HG02642 (cell line): ENCODE measurements around the gene CDX1.
"Not testable (repeated sequence)": the region's sequence is repeated elsewhere in the genome, so short reads cannot be mapped to it uniquely, and the experiment has no call there.

Experiments
- ATAC-seq: cut with Tn5 transposase; IDR thresholded peaks from one replicate; pipeline ENCODE4 v1.9.1; 2021; ENCODE audit warnings: mild to moderate bottlenecking; ENCODE audit not compliant: unreplicated experiment, poor library complexity

CDX1 gene

DNA sequence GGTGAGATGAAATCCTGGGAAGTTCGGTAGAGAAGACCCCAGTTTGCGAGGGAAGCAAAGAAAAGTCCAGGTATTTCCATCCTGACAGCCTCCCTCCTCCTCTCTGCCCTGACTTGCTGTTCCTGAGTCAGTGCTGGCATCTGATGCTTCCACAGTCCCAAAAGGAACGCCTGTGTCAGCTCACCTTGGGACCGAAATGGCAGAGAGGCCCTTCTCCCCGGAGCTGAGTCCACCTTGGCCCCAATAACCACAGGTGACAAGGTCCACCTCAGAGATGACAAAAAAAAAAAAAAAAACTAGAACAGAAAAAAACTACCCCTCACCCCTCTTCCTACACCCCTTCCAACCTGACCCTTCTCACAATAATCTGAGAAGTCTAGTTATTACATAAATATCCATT is 54.9 kb downstream of the CDX1 start:
- ATAC-seq, result no peak

DNA sequence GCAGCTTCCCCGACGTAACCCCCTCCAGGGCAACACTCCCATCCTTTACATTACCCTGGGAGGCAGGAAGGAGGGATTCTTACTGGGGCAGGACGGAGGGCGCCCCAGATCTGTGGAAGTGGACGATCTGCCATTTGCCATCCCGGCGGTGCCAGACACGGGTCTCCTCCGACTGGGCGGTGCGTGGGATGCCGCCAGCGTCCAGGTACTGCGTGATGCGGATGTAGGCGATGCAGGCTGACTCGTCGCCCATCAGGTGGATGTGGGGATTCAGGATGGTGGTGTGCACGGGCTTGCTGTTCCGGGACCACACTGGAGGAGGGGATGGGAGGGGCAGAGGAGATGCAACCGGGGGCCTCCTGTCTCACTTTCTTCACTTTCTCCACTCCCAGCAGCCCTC is 56.3 kb downstream of the CDX1 start:
- ATAC-seq, result no peak

DNA sequence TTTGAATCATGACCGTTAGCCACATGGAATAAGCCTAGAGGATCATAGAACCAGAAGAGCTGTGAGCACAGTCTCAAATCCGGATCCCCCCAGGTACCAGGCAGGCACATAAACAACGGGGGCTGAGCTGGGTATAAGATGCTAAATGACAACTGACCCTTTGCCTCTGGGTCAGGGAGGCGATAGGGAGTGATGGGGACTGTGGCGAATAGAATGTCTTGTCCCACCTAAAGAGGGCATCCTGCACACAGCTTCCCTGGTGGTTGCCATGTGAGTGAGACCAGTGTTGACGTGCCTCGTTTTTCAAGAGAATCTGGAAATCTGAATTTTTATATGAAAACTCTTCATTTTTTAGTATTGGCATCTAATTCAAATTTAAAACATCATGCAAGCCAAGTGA is 56.9 kb downstream of the CDX1 start:
- no peak for ATAC-seq

DNA sequence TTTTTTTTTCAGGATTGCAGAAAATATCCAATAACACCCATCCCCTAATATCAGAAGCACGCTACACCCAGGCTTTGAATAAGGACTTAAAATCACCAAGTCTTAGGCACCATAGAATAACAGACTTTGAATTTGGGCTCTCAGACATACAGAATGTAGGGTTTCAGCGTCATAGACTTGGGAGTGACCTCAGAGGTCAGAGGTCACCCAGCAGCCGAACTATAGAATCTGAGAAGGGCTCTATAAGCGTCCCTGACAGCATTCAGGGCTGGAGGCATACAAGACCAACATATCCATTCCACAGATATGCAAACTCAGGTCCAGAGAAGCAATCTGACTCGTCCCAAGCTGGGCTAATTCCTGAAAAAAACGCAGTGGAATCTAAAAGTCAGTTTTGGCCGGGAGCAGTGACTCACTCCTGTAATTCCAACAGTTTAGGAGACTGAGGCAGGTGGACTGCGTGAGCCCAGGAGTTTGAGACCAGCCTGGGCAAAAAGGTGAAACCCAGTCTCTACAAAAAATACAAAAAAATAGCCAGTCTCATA is 58.0 kb downstream of the CDX1 start:
- no peak for ATAC-seq

DNA sequence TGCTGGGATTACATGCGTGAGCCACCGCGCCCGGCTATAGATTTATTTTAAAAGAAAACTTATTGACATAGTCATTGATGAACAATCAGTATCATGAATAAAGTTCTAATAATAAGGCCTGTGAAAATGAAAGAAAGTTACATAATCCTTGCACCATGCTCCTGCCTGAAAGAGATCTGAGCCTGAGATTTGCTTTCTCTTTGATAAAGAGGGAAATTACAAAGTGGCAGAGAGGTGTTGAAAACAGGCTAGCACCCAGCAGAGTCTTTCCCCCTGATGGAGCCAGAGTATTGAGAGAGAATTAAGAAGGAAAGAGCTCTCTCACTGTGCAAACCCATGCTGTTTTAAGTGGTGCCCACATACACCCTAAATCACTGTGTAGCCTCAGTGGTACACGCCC is 60.5 kb downstream of the CDX1 start:
- ATAC-seq, result no peak

DNA sequence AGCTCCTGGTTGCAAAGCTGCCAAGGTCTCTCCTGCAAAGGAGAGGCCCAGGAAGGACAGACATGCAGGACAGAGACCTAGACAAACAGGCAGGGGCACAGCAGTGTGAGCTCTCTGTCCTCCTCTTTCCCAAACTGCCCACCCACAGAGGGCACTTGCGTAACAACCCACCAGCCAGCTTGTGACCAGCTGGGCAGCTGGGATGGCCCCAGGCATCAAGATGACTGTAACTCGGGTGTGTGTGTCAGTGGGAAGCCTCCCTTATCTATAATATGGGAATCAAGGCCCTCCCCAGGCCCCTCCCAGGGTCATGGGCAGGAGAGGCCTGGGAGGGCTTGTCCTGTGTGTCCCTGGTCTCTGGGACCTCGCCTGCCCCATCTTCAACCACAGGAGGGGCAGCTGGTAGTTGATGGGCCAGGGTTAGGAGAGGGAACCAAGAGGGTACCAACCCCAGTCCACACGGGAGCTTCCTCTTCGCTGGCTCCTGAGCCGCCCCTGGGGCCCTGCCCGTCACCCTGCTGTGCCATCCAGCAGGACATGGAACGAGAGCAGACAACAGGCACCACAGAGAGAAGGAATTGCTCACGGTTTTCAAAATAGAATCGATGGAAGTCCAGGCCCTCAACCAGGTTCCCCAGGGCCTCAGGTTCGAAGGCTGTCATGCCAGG is 61.2 kb downstream of the CDX1 start:
- no peak for ATAC-seq

- ATAC-seq, result no peak
Observed at GRCh38 chr5:150229571-150229970, 63.0 kb downstream of the CDX1 start.

DNA sequence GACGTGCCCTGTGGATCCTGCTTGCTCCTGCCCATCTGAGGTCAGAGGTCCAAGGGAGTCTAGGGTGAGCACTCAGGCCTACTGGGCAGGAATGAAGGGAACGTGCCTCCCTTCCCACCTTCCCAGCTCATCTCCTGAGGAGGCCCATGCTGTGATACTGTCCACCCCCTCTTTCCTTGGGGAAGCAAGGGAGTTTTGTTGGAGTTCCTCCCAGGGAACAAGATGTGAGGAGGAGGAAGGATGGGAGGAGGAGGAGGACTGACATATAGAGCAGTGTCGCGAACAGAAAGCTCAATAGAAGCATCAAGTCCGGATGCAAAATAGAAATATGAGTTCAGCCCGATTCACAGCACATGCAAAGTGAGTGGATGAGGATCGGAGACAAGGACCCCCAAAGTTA is 64.3 kb downstream of the CDX1 start:
- no peak for ATAC-seq

GRCh38 chr5:150233706-150234105 is 67.1 kb downstream of the CDX1 start:
- not testable (repeated sequence) for ATAC-seq
